Fibroblast of upper back skin (primary cell): Measurements from ENCODE around the gene GRM5.
A peak's percentile ranks its signal among the peaks of the same experiment; 100 is the strongest.
"Not testable (repeated sequence)": the region's sequence is repeated elsewhere in the genome, so short reads cannot be mapped to it uniquely, and the experiment has no call there.

Experiments
- DNase-seq: peaks from one replicate; pipeline ENCODE4 v3.0.0-alpha.2; 2013

The GRM5 gene

GRCh38 chr11:88535266-88535665 lies 530.5 kb downstream of the GRM5 start:
- no peak for DNase-seq

GRCh38 chr11:88534706-88535105 lies 531.1 kb downstream of the GRM5 start:
- not testable (repeated sequence) for DNase-seq

GRCh38 chr11:88534185-88534584 lies 531.6 kb downstream of the GRM5 start:
- no peak for DNase-seq

- DNase-seq: no peak
Observed at GRCh38 chr11:88533001-88533400, 532.8 kb downstream of the GRM5 start.

GRCh38 chr11:88531831-88532230 lies 534.0 kb downstream of the GRM5 start:
- DNase-seq: peak; percentile 84

- no peak for DNase-seq
Observed at GRCh38 chr11:88529426-88529825, 536.4 kb downstream of the GRM5 start.

GRCh38 chr11:88523386-88524071 lies 542.3 kb downstream of the GRM5 start:
- peak; percentile 61 for DNase-seq

GRCh38 chr11:88522624-88523385 lies 543.0 kb downstream of the GRM5 start:
- no peak for DNase-seq

- DNase-seq: no peak
Observed at GRCh38 chr11:88521799-88522201, 544.0 kb downstream of the GRM5 start.

GRCh38 chr11:88521399-88521798 lies 544.4 kb downstream of the GRM5 start:
- DNase-seq: no peak

GRCh38 chr11:88520391-88520790 lies 545.4 kb downstream of the GRM5 start:
- no peak for DNase-seq

GRCh38 chr11:88515002-88515401 lies 550.8 kb downstream of the GRM5 start:
- DNase-seq: no peak

- DNase-seq: no peak
Observed at GRCh38 chr11:88511006-88511405, 554.8 kb downstream of the GRM5 start.

GRCh38 chr11:88508759-88509581 lies 556.8 kb downstream of the GRM5 start:
- no peak for DNase-seq

GRCh38 chr11:88508418-88508758 lies 557.4 kb downstream of the GRM5 start:
- DNase-seq: no peak

GRCh38 chr11:88507771-88508417 lies 557.9 kb downstream of the GRM5 start:
- no peak for DNase-seq

GRCh38 chr11:88501541-88501940 lies 564.2 kb downstream of the GRM5 start:
- no peak for DNase-seq

GRCh38 chr11:88495836-88496235 lies 569.9 kb downstream of the GRM5 start:
- no peak for DNase-seq

GRCh38 chr11:88494848-88495247 lies 570.9 kb downstream of the GRM5 start:
- DNase-seq: no peak

GRCh38 chr11:88491674-88492073 lies 574.1 kb downstream of the GRM5 start:
- DNase-seq: no peak

- DNase-seq: peak; percentile 34
Observed at GRCh38 chr11:88489030-88489429, 576.8 kb downstream of the GRM5 start.

- DNase-seq: no peak
Observed at GRCh38 chr11:88487646-88488045, 578.1 kb downstream of the GRM5 start.
